ENCODE results near the gene BZW1.
A peak's percentile ranks its signal among the peaks of the same experiment; 100 is the strongest.

The BZW1 gene

DNA sequence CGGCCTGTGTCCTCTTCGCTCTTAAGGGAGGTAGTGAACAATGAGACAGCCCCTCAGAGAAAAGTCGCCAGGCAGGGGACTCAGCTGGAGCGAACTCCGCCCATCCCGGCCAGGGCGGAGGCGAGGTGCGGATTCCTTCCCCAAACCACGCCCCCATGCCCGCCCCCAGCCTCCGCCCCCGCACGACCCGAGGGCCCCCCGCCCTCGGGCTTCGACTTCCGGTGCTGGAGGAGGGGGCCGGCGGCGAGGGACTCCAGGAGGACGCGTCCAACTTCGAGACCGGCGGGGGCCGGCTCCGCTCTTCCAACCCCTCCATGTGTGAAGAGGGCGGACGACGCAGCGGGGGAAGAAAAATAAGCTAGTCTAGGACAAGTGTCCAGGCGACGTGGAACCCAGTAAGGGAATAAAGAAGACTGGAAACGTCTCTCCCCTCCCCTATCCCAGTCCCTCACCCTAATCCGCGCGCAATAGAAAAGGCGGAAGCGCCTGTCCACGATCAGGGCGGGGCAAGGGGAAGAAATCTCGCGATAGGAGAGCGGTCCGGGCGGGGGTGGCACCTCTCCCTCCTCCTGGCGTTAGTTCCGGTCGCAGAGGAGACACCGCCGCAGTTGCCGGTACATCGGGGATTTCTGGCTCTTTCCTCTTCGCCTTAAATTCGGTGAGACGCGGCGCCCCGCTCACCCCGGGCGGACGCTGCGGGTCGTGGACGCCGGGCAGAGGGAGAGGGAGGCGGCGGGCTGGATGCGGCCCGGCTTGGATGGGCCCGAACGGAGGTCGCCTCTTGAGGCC is at the start of gene BZW1:
BZW1 (plus strand) TSS at position 578 of the 789 bp plus-strand sequence. CDS start 1,308 bp downstream, outside the sequence.
- DNase-seq (ENCODE audit: low read depth, low spot score) = peak; percentile 90

DNA sequence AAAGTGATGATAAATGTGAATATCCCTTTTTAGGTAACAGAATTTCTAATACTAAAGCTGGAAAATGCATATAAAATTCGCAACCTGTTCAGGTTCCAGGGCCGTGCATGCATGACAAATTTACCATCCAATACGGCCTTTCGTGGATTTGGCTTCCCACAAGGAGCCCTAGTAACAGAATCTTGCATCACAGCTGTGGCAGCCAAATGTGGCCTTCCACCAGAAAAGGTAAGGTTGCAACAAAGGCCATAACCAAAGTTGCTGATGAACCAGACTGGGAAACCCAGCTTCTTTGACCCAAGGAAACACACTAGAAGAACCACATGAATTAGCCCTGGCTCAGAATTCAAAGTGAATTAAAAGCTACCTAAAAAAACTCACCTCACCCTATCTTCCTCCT is 49.6 kb upstream of the BZW1 start:
- no peak for DNase-seq (ENCODE audit: low read depth, low spot score)

DNA sequence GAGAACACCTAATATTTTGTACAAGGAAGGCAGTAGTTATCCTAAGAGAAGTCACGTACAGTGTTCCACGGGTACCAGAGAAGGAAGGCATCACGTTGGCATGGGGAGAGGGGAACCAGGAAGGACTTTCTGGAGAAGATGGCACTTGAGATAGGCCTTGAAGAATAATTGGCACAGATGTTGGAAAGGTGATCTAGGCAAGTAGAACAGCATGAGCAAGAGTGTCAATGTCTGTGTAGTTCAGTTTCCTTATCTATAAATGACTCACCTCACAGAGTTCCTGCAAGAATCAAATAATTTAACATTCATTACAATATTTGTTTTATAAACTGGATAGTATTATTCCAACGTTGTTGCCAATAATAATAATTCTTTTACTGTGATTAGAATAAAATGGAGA is 48.3 kb upstream of the BZW1 start:
- DNase-seq (ENCODE audit: low read depth, low spot score) = no peak

DNA sequence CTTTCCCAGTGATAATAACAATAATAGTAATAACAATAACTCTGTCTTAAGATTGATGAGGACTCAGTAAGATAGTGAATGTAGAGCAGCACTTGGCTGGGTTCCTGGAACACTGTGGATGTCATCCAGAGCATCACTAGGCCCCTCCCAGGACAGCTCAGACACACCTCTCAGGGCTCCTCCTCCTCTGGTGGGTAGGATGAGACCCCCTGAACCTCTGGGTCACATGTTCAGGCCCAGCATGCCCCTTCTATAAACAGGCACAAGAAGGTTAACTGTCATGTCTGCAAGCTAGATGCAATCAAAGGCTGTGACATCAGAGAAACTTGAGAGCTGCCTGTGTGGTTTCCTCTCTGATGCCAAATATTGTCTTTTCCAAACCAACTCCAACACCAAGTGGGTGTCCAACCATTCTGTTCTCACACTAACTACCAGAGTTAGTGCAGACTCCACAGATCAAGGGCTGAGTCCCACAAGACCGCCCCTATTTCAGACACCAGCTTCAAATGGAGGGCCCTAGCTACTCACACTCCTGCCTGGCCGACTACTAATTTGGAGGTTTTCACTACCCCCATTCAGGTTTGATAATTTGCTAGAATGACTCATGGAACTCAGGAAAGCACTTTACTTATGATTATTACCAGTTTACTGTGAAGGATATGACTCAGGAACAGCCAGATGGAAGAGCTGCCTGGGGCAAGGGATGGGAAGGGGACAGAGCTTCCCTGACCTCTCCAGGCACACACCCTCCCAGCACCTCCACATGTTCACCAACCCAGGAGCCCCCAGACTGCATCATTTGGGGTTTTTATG is 46.4 kb upstream of the BZW1 start:
- peak; percentile 45 for DNase-seq (ENCODE audit: low read depth, low spot score)

DNA sequence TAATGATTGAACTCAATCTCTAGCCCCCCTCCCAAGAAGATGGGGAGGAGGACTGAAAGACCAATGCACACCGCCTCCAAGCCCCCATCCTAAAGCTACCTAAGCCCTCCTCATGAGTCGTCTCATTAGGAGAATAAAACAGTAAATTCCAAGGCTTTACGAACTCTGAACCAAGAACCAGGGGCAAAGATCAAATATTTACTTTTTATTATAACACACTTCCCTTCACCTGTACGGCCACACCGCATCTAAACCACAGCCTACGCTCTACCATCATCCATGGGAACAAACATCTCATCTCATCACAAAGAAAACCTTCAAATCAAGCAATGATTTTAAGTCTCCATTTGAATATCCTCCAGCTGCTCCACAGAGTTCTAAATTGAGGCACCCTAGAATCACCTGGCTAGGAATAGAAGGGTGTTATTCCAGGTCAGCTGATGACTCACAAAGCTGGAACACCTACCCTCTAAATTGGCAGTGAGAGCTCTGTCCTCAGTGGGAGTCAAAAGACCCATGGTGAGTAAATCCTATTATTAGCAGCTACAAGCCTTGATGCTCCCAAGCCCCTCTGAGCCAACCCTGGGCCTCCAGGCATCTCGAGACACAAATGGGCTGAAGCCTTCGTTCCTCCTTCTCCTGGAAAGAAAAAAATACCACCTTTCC is 45.6 kb upstream of the BZW1 start:
- DNase-seq (ENCODE audit: low read depth, low spot score) = no peak

DNA sequence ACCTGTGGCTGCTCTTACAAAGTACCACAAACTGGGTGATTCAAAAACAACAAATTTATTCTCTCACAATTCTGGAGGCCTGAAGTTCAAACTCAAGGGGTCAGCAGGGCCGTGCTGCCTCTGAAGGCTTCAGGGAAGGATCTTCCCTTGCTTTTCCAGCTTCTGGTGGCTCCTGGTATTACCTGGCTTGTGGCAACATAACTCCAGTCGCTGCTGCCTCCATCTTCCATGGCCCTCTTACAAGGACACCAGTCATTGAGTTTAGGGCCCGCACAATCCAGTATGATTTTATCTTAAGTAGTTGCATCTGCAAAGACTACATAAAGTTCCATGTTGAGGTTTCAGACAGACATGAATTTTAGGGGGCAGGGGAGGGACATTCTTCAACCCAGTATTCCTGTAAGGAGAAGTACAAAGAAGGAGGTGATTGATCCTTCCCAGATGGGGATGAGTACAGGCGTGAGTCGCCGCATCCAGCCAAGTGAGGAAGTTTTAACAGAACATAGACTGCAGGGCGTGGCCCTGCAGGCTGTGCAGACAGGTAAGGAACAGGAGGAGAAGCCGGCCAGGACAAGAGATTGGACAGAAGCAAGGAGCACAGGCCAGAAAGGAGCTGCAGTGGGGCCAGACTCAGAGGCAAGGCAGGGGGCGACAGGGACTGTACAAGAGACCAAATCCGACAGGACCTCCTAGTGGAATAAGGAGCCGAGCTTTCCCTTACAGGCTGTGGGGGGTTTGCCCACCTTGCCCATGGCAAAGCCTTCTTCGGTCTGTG is 44.4 kb upstream of the BZW1 start:
- DNase-seq (ENCODE audit: low read depth, low spot score) = no peak

DNA sequence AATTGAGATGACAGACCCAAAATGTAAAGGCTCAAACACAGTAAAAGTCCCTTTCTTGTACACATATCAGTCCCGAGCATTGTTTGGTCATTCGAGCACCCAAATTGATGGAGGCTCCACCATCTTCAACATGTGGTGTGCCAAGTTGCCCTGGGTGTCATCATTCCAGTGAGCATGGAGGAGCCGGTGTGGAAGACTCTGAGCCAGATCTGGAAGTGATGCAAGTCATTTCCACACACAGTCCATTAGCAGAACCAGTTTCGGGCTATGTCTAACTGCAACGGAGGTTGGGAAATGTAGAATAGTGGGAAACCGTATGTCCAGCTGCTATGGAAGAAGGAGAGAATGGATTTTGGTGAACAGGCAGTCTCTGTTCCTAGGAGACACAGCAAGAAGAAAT is 40.9 kb upstream of the BZW1 start:
- no peak for DNase-seq (ENCODE audit: low read depth, low spot score)

DNA sequence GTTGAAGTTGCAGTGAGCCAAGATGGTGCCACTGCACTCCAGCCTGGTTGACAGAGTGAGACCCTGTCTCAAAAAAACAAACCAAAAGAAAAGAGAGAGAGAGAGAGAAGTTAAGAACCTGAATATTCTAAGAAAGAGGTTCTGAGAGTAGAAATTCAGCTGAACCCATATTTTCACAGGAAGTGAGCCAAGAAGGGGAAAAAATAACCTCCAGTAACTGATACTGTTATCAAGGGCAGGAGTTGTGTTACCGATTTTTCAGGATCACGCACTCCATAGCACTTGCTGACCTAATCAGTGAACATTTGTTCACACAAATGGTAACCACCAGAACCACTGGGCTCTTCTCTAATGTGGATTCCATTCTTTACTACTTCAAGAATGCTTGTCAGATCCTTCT is 39.1 kb upstream of the BZW1 start:
- DNase-seq (ENCODE audit: low read depth, low spot score) = no peak

DNA sequence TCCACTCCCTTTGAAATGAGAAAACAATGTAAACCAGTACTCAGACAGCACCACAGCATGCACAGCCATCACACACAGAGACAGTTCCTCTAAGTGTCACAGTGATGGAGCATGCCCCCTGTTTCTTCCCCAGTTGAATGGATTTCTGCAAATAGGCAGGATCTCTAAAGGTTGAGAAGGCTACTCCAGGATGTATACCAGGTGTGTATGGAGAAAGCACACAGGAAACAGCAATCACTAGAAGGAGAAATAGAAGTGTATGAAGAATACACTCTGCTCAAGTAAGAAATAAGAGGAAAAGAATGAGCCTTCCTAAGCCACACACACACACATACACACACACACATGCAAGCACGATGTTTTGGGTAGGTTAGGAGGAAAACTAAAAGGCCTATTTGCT is 38.6 kb upstream of the BZW1 start:
- no peak for DNase-seq (ENCODE audit: low read depth, low spot score)

DNA sequence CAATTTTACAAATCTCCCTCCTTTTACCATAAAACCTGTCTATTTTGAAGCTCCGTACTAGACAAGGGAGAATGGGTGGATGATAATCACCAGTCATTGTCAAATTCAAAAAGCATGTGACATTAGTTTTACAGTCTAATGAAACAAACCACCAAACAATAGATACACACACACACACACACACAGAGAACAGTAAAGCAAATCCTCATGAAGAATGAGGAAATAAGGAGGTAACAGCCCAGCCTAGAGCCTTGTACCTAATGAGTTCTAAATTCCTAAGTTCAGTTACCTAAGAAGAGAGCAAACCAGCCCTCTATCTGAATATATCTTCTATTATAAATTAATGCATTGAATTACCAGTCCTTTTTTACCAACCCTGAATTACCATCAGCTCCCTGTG is 36.8 kb upstream of the BZW1 start:
- no peak for DNase-seq (ENCODE audit: low read depth, low spot score)

DNA sequence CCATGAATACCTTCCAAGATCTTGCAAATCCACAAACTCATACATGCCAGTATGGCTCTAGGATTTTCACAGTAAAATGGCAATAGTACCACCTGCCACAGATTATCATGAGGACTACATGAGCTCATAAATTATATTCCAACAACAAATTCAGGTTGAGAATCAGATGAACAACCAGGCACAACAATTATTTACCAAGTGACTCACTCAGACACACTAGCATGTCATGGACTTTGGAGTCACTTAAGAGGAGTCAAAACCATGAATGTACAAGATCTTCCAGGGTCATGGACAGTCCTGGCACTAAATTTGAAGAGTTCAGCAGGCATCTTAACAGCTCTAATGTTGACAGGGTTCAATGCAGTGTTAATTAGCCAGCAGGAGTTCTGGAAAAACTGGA is 34.4 kb upstream of the BZW1 start:
- no peak for DNase-seq (ENCODE audit: low read depth, low spot score)

DNA sequence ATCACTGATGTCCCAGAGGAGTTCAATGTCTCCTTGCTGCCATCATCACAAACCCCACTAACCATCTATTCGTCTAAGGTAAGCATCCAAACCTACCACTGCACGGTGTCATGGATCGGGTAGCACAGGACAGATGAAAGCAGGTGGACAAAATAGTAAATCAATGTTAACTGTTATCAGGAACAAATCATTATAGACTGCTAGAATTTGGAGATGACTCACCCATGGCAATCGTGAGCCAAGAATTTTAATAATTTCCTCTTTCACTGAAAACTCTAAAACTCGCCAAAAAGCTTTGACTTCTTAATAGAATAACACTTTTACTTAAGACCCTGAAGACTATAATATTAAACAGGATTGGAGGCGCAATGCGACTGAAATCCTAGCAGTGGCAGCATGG is 33.7 kb upstream of the BZW1 start:
- no peak for DNase-seq (ENCODE audit: low read depth, low spot score)

DNA sequence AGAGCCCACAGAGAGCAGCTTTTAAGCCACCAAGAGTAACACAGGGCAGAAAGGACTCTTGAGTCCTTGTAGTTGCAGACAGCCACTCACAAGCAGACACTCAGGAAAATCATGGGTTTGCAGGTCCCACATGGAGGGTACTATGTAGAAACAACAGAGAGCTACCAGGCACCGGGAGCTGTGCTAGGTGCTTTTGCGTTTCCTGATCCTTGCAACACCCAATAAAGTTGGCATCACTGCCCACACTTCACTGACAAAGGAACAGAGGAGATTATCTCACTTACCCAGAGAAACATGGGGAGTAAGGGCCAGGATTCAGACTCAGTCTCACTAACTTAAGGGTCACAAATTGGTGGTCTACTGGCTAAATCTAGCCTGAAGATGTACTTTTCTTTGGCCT is 32.5 kb upstream of the BZW1 start:
- no peak for DNase-seq (ENCODE audit: low read depth, low spot score)

DNA sequence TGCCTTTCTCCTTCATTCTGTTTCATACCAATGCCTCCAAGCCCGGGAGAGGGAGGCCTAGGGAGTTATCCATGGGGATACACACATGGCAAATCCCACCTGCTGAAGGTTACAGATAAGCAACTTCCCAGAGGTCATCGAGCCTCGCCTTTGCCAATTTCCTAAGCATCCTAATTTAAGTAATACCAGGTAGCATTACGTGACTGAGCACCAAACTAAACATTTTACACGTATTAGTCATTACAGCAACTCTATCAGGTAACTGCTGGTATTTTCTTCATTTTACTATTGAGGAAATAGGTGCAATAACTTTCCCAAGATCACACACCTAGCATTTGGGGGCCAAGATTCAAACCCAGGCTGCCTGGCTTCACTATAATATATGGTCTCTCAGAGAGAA is 30.1 kb upstream of the BZW1 start:
- no peak for DNase-seq (ENCODE audit: low read depth, low spot score)

DNA sequence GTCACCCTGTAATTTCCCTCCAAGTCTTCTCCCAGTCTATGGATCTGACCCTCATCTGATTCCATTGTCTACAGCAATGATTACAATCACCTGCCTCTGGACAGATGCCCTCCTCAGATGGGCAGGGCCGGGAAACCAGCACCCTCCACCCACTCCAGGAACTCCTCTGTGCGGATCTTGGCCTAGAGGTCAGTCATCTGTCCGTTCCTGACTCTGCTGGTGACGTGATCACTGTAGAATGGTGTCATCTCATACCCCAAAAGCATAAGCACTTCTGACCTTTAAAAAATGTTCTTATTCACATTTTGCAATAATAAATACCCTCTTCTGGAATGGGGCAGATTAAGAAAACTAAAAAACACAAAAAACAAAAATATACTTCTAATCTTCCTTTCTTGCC is 29.5 kb upstream of the BZW1 start:
- no peak for DNase-seq (ENCODE audit: low read depth, low spot score)

DNA sequence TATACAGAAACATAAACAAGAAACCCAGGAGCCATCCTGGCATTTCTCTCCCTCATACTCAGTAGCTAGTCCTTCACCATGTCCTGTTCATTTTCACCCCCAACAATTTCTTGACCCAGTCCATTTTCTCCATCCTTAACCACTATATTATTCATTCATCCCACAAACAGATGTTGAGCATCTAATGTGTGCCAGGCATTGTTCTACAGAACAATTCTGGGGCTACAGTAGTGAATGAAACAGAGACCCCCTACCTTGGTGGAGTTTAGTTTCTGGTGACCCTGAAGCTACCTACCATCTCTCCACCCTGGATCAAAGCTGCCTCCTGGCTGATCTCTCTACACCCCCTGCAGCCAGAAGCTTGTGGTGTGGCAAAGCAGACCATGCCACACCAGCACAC is 27.5 kb upstream of the BZW1 start:
- no peak for DNase-seq (ENCODE audit: low read depth, low spot score)

DNA sequence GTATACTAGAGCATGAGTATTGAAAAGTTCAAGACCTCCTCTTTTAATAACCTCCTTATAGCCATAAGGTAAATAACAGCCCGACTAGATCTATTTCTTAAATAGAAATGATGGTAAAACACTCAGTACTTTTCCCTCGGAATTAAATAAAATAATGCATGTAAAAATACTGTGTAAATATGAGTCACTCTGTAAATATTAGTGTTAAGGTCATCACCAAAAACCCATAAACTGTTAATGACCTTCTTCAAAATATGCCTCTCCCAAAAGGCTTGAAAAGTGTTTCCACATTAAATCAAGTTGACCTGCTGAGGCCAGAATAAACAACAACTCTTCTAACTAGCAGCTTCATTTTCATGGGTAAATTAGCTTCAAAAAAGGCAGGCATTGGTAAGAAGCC is 25.3 kb upstream of the BZW1 start:
- no peak for DNase-seq (ENCODE audit: low read depth, low spot score)

DNA sequence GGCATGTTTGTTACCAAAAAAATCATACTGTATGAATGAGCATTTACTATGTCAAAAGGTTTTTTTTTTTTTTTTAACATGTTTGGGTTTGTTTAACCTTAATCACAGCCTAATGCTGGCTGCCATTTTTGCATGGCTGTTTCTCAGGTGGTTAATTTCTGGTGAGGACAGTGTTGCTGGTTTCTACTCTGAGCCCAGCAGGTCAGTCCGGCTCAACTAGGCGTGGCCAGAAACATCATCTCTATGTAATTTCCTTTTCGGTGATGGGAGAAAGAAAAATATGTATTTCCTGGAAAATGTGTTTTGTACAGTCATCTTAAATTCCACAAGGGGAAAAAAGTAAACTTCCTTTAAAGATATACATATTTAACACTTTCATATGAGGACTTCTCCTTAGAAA is 24.9 kb upstream of the BZW1 start:
- DNase-seq (ENCODE audit: low read depth, low spot score) = peak; percentile 37

DNA sequence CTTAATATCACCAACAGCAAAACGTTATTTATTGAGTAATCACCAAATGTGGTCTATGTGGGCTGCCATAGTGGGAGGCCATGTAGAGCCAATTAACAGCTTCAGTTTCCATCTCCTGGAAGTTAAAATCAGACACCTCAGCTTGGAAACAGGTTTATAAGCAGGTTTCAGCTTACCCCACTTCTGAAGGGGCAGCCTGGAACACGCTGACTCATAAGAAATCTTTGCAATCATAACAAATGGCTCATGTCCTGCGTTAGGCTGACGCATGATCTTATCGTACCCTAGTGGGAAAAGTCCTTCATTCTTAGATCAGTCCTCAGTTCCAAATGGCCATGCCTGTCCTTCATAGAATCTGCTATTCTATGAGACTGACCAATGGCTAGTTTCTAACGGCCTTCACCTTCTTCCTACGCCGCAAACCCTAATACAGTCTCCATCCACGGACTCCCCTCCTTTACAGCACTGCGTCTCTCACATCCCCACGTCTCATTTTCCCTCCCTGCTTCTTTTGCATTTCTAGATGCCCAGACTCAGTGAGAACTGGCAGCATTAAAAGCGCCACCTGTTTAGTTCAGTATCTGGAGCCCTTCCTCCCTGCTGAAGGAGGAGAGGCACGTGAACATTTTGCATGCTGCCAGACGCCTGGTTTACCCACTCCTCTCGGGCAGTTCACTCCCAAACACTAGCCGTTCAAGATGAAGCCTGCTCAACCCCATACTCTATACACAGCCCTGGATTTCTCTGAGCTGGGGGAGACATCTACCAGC is 24.2 kb upstream of the BZW1 start:
- DNase-seq (ENCODE audit: low read depth, low spot score) = no peak

DNA sequence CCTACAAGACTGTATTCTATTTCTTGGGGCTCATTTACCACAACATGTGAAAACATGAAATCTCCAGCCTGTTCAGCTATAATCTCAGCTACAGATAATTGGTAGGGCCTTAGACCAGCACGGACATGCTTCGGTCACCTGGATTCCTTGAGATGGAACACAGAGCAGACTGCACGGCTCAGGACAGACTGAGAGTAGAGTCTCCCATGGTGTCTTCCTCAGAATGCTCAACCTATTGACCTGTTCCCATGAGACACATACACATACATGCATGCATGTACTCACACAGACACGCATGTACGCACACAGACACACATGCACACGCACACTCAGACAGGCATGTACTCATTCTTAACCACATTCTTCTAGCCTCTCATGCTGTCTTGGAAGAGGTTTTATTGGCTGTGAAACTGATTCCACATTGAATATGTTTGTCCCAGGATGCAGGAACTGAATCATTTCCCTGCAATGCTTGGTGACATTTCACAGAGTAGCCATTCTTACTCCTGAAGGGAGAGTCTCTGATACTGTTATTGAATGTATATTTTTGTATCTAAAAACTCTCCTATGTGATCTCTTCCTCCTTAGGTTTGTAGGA is 23.5 kb upstream of the BZW1 start:
- DNase-seq (ENCODE audit: low read depth, low spot score) = no peak

DNA sequence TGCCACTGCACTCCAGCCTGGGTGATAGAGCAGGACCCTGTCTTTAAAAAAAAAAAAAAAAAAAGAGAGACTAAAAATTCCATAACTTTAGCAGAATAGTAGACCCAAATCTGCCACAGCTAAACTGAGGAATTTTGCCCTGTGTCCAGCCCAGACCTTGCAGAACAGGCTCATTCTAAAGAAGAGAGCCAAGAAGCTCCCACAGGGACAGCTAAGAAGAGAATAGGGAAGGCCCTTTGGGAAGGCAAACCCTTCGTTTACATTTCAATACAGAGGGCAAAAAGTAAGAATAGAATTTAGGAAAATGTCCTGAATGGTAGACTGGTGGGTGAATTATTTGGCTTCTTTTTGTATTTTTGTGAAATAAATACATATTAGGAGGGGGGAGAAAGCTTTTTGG is 21.5 kb upstream of the BZW1 start:
- no peak for DNase-seq (ENCODE audit: low read depth, low spot score)
